IMR-90 (cell line): ENCODE data around the gene PERM1. TPM values are rescaled to one million over a fixed set of nuclear protein-coding genes. Genes with fewer than 3 reads are reported as not detected.

Experiments used
- ATAC-seq: fragments of 200-7000 bp; cut with Tn5 transposase; 2 replicates; pipeline ENCODE4 v1.9.1; 2020; ENCODE audit warnings: low read depth, mild to moderate bottlenecking, moderate library complexity
- BruUV-seq: library from RNA; stranded (reverse); fragments of 400-500 nt; replicated peaks from 2 replicates; lab custom pipeline; 2021; lab: Mats Ljungman, UMichigan
- CTCF ChIA-PET: fragments of 300-600 bp; formaldehyde crosslinking; extraction: SDS; loops from one replicate; lab custom pipeline; 2021; ENCODE audit warnings: antibody characterized with exemption; lab: Yijun Ruan, JAX
- POLR2A ChIA-PET: fragments of 300-600 bp; sonication (Branson Sonifier 250); formaldehyde crosslinking; loops from one replicate; lab custom pipeline; 2022; ENCODE audit warnings: antibody characterized with exemption; ENCODE audit not compliant: unreplicated experiment; lab: Charles Lee
- DNase-seq: peaks from one replicate; pipeline ENCODE4 v3.0.0; 2013
- H2AFZ ChIP-seq: replicated peaks from 2 replicates; pipeline ENCODE3; 2013; ENCODE audit warnings: low read length, mild to moderate bottlenecking; ENCODE audit not compliant: poor library complexity
- H2AK5ac ChIP-seq: 2 replicates; pipeline ENCODE4 v1.6.1; 2013; ENCODE audit warnings: low read depth, low read length, inconsistent platforms
- H2AK9ac ChIP-seq: replicated peaks from 2 replicates; pipeline ENCODE3; 2013; ENCODE audit warnings: mild to moderate bottlenecking, low read depth, low read length, moderate library complexity; ENCODE audit not compliant: poor library complexity
- H2BK120ac ChIP-seq: 2 replicates; pipeline ENCODE4 v1.6.1; 2013; ENCODE audit warnings: low read depth, low read length, inconsistent platforms
- H2BK15ac ChIP-seq: 3 replicates; pipeline ENCODE4 v1.6.1; 2013; ENCODE audit warnings: low read depth, low read length, inconsistent platforms
- H2BK20ac ChIP-seq: 2 replicates; pipeline ENCODE4 v1.6.1; 2013; ENCODE audit warnings: low read depth, mild to moderate bottlenecking, inconsistent platforms, low read length, moderate library complexity
- H2BK5ac ChIP-seq: 2 replicates; pipeline ENCODE4 v1.6.1; 2013; ENCODE audit warnings: mild to moderate bottlenecking, low read depth, low read length, inconsistent platforms; ENCODE audit not compliant: poor library complexity, severe bottlenecking
- H3K14ac ChIP-seq: replicated peaks from 2 replicates; pipeline ENCODE4 v1.6.1; 2013; ENCODE audit warnings: low read depth, low read length, inconsistent platforms
- H3K18ac ChIP-seq: 2 replicates; pipeline ENCODE4 v1.6.1; 2013; ENCODE audit warnings: low read depth, low read length, control low read depth
- H3K23ac ChIP-seq: 2 replicates; pipeline ENCODE4 v1.6.1; 2013; ENCODE audit warnings: low read depth, low read length, inconsistent platforms
- H3K27ac ChIP-seq: 2 replicates; pipeline ENCODE4 v1.5.1; 2013; ENCODE audit warnings: mild to moderate bottlenecking, control low read depth, low read length; ENCODE audit not compliant: insufficient read depth
- H3K27me3 ChIP-seq: 2 replicates; pipeline ENCODE4 v1.6.1; 2013; ENCODE audit warnings: low read length; ENCODE audit not compliant: control insufficient read depth, insufficient read depth
- H3K36me3 ChIP-seq: 2 replicates; pipeline ENCODE4 v1.6.1; 2013; ENCODE audit warnings: low read length, mixed read lengths; ENCODE audit not compliant: control insufficient read depth, insufficient read depth
- H3K4ac ChIP-seq: 2 replicates; pipeline ENCODE4 v1.6.1; 2013; ENCODE audit warnings: low read depth, low read length, inconsistent platforms
- H3K4me1 ChIP-seq: 2 replicates; pipeline ENCODE4 v1.6.1; 2013; ENCODE audit warnings: low read length, mixed read lengths; ENCODE audit not compliant: control insufficient read depth, insufficient read depth
- H3K4me2 ChIP-seq: 2 replicates; pipeline ENCODE4 v1.6.1; 2013; ENCODE audit warnings: low read depth, mild to moderate bottlenecking, control low read depth, low read length, moderate library complexity
- H3K4me3 ChIP-seq: 2 replicates; pipeline ENCODE4 v1.5.1; 2013; ENCODE audit warnings: low read depth, mild to moderate bottlenecking, control low read depth, low read length, moderate library complexity; ENCODE audit not compliant: insufficient read depth
- H3K56ac ChIP-seq: 2 replicates; pipeline ENCODE4 v1.6.1; 2013; ENCODE audit warnings: low read length, inconsistent platforms; ENCODE audit not compliant: insufficient read depth; ENCODE audit errors: extremely low read depth
- H3K79me1 ChIP-seq, 2 experiments: 2 replicates each; pipeline ENCODE4 v1.6.1; 2013; ENCODE audit warnings: low read length in 2 of 2, inconsistent platforms in 1 of 2, low read depth in 1 of 2
- H3K9ac ChIP-seq: 2 replicates; pipeline ENCODE4 v1.6.1; 2013; ENCODE audit warnings: low read depth, low read length, control low read depth
- H3K9me1 ChIP-seq: 2 replicates; pipeline ENCODE4 v1.6.1; 2013; ENCODE audit warnings: low read length, inconsistent platforms; ENCODE audit not compliant: insufficient read depth
- H3K9me3 ChIP-seq: 2 replicates; pipeline ENCODE4 v1.6.1; 2013; ENCODE audit warnings: low read length; ENCODE audit not compliant: control insufficient read depth, insufficient read depth
- H4K20me1 ChIP-seq: 2 replicates; pipeline ENCODE4 v1.6.1; 2013; ENCODE audit warnings: low read length, inconsistent platforms; ENCODE audit not compliant: insufficient read depth
- H4K5ac ChIP-seq: 2 replicates; pipeline ENCODE4 v1.6.1; 2013; ENCODE audit warnings: mild to moderate bottlenecking, low read depth, low read length, control low read depth
- H4K8ac ChIP-seq, 2 experiments: 2 replicates each; pipeline ENCODE4 v1.6.1; 2013; ENCODE audit warnings: low read depth in 2 of 2, low read length in 2 of 2, control low read depth in 1 of 2, inconsistent platforms in 1 of 2
- H4K91ac ChIP-seq: 2 replicates; pipeline ENCODE4 v1.6.1; 2013; ENCODE audit warnings: low read depth, low read length, inconsistent platforms; ENCODE audit not compliant: insufficient read depth
- BHLHE40 ChIP-seq: fragments of 150-350 bp; IDR thresholded peaks from 2 replicates; pipeline ENCODE4 v1.6.1; 2016; ENCODE audit warnings: mild to moderate bottlenecking, low read depth, low read length
- CEBPB ChIP-seq: IDR thresholded peaks from 2 replicates; pipeline ENCODE4 v1.6.1; 2012; ENCODE audit warnings: low read depth, low read length, improper control_type of control experiment
- CHD1 ChIP-seq: IDR thresholded peaks from 2 replicates; pipeline ENCODE4 v1.6.1; 2012; ENCODE audit warnings: low read depth, low read length, improper control_type of control experiment
- CTCF ChIP-seq: conservative IDR thresholded peaks from 2 replicates; pipeline ENCODE4 v1.5.1; 2012; ENCODE audit warnings: mild to moderate bottlenecking, low read depth, low read length, improper control_type of control experiment
- FOS ChIP-seq: fragments of 150-350 bp; IDR thresholded peaks from 2 replicates; pipeline ENCODE4 v1.6.1; 2016; ENCODE audit warnings: low read depth, low read length
- MAFK ChIP-seq: IDR thresholded peaks from 2 replicates; pipeline ENCODE4 v1.6.1; 2012; ENCODE audit warnings: low read depth, low read length, improper control_type of control experiment
- MAZ ChIP-seq: IDR thresholded peaks from 2 replicates; pipeline ENCODE4 v1.6.1; 2012; ENCODE audit warnings: low read depth, mild to moderate bottlenecking, low read length, improper control_type of control experiment, moderate library complexity, borderline replicate concordance
- MXI1 ChIP-seq: IDR thresholded peaks from 2 replicates; pipeline ENCODE4 v1.6.1; 2012; ENCODE audit warnings: low read depth, mild to moderate bottlenecking, low read length, moderate library complexity, borderline replicate concordance
- NFE2L2 ChIP-seq: fragments of 150-350 bp; IDR thresholded peaks from 2 replicates; pipeline ENCODE4 v1.6.1; 2016; ENCODE audit warnings: low read depth, mild to moderate bottlenecking, low read length
- POLR2A ChIP-seq: IDR thresholded peaks from 2 replicates; pipeline ENCODE4 v1.6.1; 2012; ENCODE audit warnings: mild to moderate bottlenecking, low read depth, low read length
- RAD21 ChIP-seq: IDR thresholded peaks from 2 replicates; pipeline ENCODE4 v1.6.1; 2012; ENCODE audit warnings: low read length, improper control_type of control experiment
- RCOR1 ChIP-seq: IDR thresholded peaks from 2 replicates; pipeline ENCODE4 v1.6.1; 2012; ENCODE audit warnings: mild to moderate bottlenecking, low read length, improper control_type of control experiment; ENCODE audit not compliant: insufficient replicate concordance
- RFX5 ChIP-seq: IDR thresholded peaks from 2 replicates; pipeline ENCODE4 v1.8.0; 2012; ENCODE audit warnings: low read depth, mild to moderate bottlenecking, low read length, moderate library complexity
- SMC3 ChIP-seq: fragments of 150-350 bp; IDR thresholded peaks from 2 replicates; pipeline ENCODE4 v1.6.1; 2016; ENCODE audit warnings: low read depth, mild to moderate bottlenecking, antibody characterized with exemption, low read length, moderate library complexity
- WGBS, 2 experiments: methylation state at CpG; one replicate each; pipeline versions ENCODE4 v1.1.5 to v1.1.7; 2013; ENCODE audit warnings: missing lambda C conversion rate in 2 of 2; ENCODE audit not compliant: insufficient read length in 1 of 2; ENCODE audit errors: extremely low coverage in 2 of 2; 5-methylcytosine and 5-hydroxymethylcytosine counted together
- dilution Hi-C: fragments of 300-500 bp; cut with HindIII; formaldehyde crosslinking; loops from one replicate; pipeline ENCODE4 v1.14.3; 2018; ENCODE audit warnings: low sequenced_read_pairs; ENCODE audit not compliant: unreplicated experiment
- in situ Hi-C: fragments of 300-500 bp; cut with MboI; formaldehyde crosslinking; loops from 3 replicates; pipeline ENCODE4 v1.14.3; 2019; ENCODE audit warnings: low sequenced_read_pairs, inconsistent platforms, mixed read lengths
- intact Hi-C: fragments of 100-400 bp; cut with micrococcal nuclease; formaldehyde crosslinking; loops from 2 replicates; pipeline ENCODE4 v1.10.0; 2022
- polyA plus RNA-seq, 3 experiments: library from polyadenylated mRNA; depleted of rRNA; stranded (reverse); fragments of >200 nt; gene quantifications; 2 replicates each; pipeline ENCODE4 v1.2.3, GENCODE V29; 2012; ENCODE audit warnings: low replicate concordance in 1 of 3
- total RNA-seq: library from RNA; depleted of rRNA; stranded (reverse); fragments of >200 nt; gene quantifications from 2 replicates; pipeline ENCODE4 v1.2.3, GENCODE V29; 2012
- TF ChIP-seq, protein P1 (sequence below): fragments of 150-350 bp; IDR thresholded peaks from 2 replicates; pipeline ENCODE4 v1.6.1; 2016; ENCODE audit warnings: low read depth, mild to moderate bottlenecking, low read length, moderate library complexity, borderline replicate concordance
- TF ChIP-seq, protein P2 (sequence below): fragments of 150-350 bp; IDR thresholded peaks from 2 replicates; pipeline ENCODE4 v1.6.1; 2017; ENCODE audit warnings: mild to moderate bottlenecking, antibody characterized with exemption, low read length, low read depth

The PERM1 gene
- total and polyA plus RNA-seq, 2 of the 4 experiments (the other 2 are of a cell fraction) = not detected

DNA sequence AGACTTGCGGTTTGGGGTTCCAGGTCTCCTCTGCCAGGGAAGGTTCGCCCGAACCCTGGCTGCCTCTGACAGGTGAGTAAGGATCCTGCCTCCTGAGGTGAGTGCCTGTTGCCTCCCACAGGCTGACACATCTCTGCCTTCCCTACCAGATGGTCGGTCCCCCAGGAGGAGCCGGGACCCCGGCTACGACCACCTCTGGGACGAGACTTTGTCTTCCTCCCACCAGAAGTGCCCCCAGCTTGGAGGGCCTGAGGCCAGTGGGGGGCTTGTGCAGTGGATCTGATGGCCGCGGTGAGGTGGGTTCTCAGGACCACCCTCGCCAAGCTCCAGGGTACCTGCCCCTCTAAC, 7.6 kb downstream of the PERM1 start:
- POLR2A ChIA-PET = no interaction called here
- H3K9ac ChIP-seq = no peak overlapping the region
- H4K8ac ChIP-seq = no peak overlapping the region
- BruUV-seq = no TSS peak
- H3K36me3 ChIP-seq = no peaks in the 10 kb centered on the region
- H4K5ac ChIP-seq = no peak overlapping the region
- no peaks in the 10 kb centered on the region for H3K9me3 ChIP-seq
- no peak overlapping the region for H2AK5ac ChIP-seq
- H3K23ac ChIP-seq = no peak overlapping the region
- no peak overlapping the region for H4K91ac ChIP-seq
- no peak overlapping the region for H3K56ac ChIP-seq
- H3K79me1 ChIP-seq = no peaks in the 10 kb centered on the region
- H3K27me3 ChIP-seq = peaks cover 5% of the 10 kb centered on the region; the same call in 1 of the 2 replicates
- ATAC-seq = no peak
- no peak overlapping the region for H2AK9ac ChIP-seq
- H3K4me2 ChIP-seq = no peak overlapping the region
- H3K4me1 ChIP-seq = 0 out of 2 replicates have a peak, but pooled peaks cover 2% of the 10 kb centered on the region
- in situ Hi-C loops (no loop called here), dilution Hi-C loops (no loop called here), intact Hi-C loops (no loop called here)
- H3K4ac ChIP-seq = no peak overlapping the region
- H3K27ac ChIP-seq = no peak overlapping the region
- H2BK20ac ChIP-seq = no peak overlapping the region
- no peak overlapping the region for H2BK15ac ChIP-seq
- H3K4me3 ChIP-seq = no peak overlapping the region
- CTCF ChIA-PET = no interaction called here
- WGBS, 2 experiments = 100% methylated on average over 2 of the region's 11 CpGs; no CpG with 5 or more reads in 1 of the 2 experiments
- H2BK120ac ChIP-seq = no peak overlapping the region
- H4K20me1 ChIP-seq = no peaks in the 10 kb centered on the region; the same call in 1 of the 2 replicates
- H3K9me1 ChIP-seq = peaks cover 5% of the 10 kb centered on the region; the same call in 1 of the 2 replicates
- H3K14ac ChIP-seq = no peak overlapping the region
- H2BK5ac ChIP-seq = no peak overlapping the region
- no peak overlapping the region for H2AFZ ChIP-seq
- H3K18ac ChIP-seq = no peak overlapping the region
- no peak for DNase-seq
- TF ChIP-seq CEBPB = no peak
- no peak for TF ChIP-seq POLR2A
- no peak for TF ChIP-seq MAZ
- TF ChIP-seq CTCF = no peak
- no peak for TF ChIP-seq MXI1
- TF ChIP-seq NFE2L2 = no peak
- TF ChIP-seq, protein P1, sequence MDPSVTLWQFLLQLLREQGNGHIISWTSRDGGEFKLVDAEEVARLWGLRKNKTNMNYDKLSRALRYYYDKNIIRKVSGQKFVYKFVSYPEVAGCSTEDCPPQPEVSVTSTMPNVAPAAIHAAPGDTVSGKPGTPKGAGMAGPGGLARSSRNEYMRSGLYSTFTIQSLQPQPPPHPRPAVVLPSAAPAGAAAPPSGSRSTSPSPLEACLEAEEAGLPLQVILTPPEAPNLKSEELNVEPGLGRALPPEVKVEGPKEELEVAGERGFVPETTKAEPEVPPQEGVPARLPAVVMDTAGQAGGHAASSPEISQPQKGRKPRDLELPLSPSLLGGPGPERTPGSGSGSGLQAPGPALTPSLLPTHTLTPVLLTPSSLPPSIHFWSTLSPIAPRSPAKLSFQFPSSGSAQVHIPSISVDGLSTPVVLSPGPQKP = no peak
- no peak for TF ChIP-seq BHLHE40
- TF ChIP-seq MAFK = no peak
- no peak for TF ChIP-seq CHD1
- no peak for TF ChIP-seq RCOR1
- no peak for TF ChIP-seq SMC3
- TF ChIP-seq, protein P2, sequence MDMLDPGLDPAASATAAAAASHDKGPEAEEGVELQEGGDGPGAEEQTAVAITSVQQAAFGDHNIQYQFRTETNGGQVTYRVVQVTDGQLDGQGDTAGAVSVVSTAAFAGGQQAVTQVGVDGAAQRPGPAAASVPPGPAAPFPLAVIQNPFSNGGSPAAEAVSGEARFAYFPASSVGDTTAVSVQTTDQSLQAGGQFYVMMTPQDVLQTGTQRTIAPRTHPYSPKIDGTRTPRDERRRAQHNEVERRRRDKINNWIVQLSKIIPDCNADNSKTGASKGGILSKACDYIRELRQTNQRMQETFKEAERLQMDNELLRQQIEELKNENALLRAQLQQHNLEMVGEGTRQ = no peak
- no peak for TF ChIP-seq RAD21
- TF ChIP-seq FOS = no peak
- TF ChIP-seq RFX5 = no peak
